ENCODE data around the gene OR8K3.
A peak's percentile ranks its signal among the peaks of the same experiment; 100 is the strongest.

OR8K3 gene

DNA sequence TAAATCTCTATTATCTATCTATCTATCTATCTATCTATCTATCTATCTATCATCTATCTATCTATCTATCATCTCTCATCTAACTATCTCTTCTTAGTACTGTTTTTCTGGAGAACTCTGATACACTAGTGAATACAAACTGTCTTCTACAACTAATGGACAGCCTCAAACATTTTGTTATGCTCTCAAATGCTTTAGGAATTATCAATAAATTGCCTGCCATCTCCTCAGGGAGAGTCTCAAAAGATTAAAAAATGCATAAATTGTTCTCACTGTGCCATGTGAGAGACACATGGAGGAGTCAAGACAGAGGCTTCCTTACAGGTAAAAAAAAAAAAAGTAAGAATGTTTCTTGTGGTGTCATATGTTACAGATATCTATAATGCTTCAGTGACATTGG lies at the start of gene OR8K3:
TSS of gene OR8K3 (plus strand) at position 301 of the 400 bp plus-strand sequence. CDS start 3,163 bp downstream, outside the sequence.
- no peak for DNase-seq (ENCODE audit: low spot score)

DNA sequence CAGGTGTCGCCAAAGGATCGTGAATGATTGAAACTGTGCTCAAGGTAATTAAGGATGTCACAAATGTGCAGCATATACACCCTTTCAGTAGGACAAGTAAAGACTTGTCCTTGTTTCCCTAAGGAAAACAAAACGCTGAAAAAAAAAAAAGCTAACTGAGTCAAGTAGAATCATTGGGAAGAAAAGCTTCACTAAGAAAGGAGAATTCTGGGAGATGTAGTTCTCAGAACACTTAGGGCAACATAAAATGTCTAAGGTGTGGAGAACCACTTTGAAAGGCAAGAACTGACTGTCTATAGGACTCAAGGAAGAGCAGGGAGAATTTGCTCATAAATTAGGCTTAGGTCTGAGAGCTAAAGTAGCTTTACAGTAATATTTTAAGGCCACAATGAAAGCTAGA lies 43.9 kb upstream of the OR8K3 start:
- no peak for DNase-seq (ENCODE audit: low spot score)

DNA sequence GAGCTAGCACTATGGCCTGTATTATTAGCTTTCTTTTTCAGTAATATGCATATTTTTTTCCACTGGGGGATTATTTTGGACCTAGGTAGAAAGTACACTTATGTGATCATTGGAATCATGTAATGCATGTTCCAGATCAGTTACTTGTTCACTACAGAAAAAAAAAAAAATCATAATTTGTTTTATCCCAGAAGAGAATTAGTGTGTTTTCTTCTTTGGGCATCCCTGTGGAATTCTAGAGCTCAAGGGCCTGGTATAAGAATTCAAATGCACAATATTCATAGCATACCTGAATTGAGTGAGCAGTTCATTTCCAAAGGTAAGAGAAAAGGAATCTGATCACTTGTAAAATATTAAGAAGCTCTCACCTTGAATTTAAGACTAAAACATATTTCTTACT lies 41.1 kb upstream of the OR8K3 start, which contains the start of gene OR5T1:
TSS of gene OR5T1 (plus strand) at position 301 of the 400 bp plus-strand sequence. CDS start 1,485 bp downstream, outside the sequence.
- no peak for DNase-seq (ENCODE audit: low spot score)

DNA sequence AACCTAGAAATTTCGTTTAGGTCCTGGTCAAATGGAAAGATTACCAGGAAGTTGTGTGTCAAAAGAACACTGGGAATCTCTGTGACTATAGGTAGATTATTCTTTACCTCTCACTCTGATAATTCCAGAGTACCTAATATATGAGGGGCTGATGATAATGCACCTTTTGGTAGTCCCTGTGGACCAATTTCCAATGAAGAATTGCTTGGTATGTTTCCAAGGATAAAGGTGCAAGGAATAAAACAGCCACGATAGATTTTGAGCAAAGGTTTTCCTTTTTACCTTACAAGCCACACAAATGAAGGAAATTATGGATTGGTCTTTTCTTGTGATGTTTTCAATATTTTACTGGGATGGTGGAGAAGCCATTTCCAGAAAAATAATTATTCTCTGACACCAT lies 22.8 kb upstream of the OR8K3 start, which contains the start of gene OR8H1:
TSS of gene OR8H1 (minus strand) at position 101 of the 400 bp plus-strand sequence. CDS start 1,192 bp downstream, outside the sequence.
- DNase-seq (ENCODE audit: low spot score), result no peak

DNA sequence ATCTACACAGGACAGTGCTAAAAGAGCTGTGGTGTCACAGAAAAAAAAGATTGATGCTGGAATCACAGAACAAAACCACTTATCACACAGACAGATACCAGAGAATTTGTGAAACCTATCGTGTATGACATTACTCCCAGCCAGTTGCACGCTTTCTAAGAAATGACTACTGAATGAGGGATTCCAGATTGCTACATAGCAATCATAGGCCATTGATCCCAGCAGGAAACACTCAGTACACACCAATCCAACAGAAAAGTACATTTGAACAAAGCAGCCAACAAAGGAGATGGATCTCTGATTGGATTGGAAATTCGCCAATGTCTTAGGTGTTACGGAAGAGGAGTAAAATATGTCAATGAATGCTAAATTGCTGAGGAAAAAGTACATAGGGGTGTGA lies 18.0 kb upstream of the OR8K3 start:
- DNase-seq (ENCODE audit: low spot score), result no peak

DNA sequence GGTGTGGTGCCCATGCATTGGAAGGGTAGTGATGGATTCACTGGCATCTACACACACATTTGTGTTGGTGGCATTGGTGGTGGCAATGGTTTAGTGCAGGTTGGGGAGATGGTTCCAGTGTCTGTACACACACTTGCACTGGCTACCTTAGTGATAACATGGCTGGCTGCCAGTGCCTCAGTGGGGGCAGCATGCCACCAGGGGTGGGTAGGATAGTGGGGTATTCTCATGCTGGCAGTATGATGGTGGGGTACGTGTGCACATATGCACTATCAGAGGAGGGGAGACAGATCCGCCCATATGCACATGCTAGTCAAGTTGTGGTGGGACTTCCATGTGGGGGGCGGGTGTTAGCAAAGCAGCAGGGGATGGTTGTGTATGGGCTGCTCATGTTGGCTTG lies 7.1 kb upstream of the OR8K3 start:
- no peak for DNase-seq (ENCODE audit: low spot score)

DNA sequence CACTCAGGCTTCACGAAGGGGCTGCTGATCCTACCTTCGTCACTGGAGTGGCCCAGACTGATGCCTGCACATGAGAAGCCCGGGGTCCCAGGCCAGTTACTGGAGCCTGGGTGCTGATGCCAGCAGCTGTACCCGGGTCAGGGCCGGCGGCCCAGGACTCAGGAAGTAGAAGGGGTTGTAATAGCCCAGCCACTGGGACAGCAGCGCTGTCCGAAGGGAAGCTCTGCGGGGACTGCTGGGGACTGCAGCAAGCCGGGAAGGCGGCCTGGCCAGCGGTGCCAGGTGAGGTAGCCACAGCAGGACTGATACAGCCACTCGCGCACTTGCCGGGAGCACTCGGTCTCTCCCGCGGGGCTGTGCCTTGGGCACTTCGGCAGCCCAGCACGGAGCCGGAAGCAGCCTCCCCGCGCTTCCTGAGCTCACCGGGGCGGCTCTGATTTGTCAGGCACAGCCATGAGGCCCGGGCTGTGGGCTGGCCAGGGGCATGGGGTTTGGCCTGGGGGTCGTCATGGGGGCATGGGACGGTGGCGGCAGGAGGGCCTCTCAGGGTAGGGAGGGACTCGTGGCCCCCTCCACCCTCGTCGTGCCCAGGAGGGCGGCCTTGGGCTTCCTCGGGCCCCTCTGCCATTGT lies 17.0 kb downstream of the OR8K3 start:
- DNase-seq (ENCODE audit: low spot score), result peak; percentile 10

DNA sequence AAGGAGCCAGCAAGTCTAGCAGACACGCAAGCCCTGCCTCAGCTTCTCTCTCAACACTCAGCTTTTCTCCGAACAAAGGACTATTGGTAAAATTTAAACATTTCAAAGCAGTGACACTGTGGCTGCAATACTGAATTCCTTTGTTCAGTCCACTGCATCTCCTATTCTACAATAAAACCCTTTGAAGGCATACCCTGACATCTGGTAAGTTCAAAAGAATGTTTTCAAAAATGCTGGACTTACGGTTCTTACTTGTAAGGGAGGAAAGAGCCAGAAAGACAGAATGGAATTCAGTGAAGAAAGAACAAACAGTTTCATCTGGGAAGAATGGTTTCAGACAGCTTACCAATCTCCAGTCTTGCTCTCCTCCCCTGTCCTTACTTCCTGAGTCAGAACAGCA lies 18.2 kb downstream of the OR8K3 start:
- DNase-seq (ENCODE audit: low spot score), result no peak

DNA sequence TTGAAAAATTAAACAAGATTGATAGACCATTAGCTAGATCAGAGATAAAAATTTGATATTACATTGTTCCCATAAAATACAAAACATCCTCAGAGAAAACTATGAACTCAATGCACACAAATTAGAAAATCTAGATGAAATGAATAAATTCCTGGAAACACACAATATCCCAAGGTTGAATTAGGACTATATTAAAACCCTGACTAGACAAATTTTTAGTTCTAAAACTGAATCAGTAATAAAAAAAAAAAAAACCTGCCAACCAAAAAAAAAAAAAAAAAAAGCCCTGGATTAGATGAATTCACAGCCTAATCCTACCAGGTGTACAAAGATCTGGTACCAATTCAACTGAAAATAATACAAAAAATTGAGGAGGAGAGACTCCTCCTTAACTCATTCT lies 25.3 kb downstream of the OR8K3 start:
- no peak for DNase-seq (ENCODE audit: low spot score)

DNA sequence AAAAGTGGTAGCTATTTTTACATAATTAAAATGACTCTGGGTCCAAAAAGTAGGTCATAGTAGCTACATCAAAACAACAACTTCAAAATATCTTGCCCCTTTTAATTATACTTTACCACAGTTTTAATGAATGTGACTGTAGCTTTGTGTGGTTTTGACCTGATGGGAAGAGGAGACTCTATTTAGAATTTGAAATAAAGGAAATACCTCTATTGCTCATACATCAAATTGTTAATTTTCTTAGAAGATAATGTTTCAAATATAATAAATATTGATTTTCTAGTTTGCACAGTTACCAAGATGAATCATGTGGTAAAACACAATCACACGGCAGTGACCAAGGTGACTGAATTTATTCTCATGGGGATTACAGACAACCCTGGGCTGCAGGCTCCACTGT lies 30.8 kb downstream of the OR8K3 start, which contains the start of gene OR8K1:
TSS of gene OR8K1 (plus strand) at position 301 of the 400 bp plus-strand sequence. CDS start at position 301, 0 bp downstream.
- no peak for DNase-seq (ENCODE audit: low spot score)

DNA sequence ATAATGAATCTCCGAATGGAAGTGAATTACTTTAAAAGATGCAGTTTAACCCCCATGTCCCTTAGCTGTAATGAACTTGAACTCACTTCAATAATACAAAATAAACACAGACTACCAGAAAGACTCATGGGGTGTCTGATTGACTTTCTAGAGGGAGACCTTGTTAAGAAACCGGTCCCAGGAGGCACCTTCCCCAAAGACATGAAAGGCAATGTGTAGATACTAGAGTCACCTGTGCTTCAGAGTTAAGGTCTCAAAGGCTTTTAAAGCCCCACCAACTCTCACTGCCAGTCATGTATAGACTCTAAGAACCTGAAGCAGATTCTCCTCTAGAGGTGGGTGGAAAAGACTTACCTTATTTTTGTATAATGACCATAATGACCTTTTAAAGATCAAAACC lies 39.0 kb downstream of the OR8K3 start, which contains the start of gene OR8J1:
TSS of gene OR8J1 (plus strand) at position 301 of the 400 bp plus-strand sequence. CDS start 5,956 bp downstream, outside the sequence.
- no peak for DNase-seq (ENCODE audit: low spot score)

Measured in iPS-NIHi11 (cell line).